Smooth muscle cell of the coronary artery (primary cell): ENCODE results near the gene NPIPB8. TPM values are rescaled to one million over a fixed set of nuclear protein-coding genes. Genes with fewer than 3 reads are reported as not detected.

Experiments
- total RNA-seq: library from RNA; depleted of rRNA; stranded (reverse); fragments of >200 nt; gene quantifications from 2 replicates; pipeline ENCODE4 v1.2.3, GENCODE V29; 2014; ENCODE audit warnings: low replicate concordance

NPIPB8 gene
- not detected in 2 replicates for total RNA-seq

DNA sequence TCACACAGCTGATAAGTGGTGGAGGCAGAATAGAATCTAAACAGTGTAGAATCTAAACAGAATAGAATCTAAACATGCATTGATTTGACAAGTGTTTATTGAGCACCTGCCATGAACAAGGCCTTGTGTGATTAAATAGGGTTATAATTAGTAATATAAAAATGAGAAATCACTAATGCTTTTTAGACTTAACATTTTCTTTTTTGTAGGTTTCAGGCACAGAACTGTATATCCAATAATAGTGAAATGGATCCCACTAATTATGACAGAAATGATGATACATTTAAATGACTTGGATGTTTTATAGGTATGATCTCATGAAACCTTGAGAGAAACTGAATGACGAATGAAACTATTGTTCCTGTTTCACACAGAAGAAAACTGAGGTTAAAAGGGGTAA is at the start of gene NPIPB8:
NPIPB8 (plus strand) TSS at position 301 of the 400 bp plus-strand sequence. CDS start 296 bp downstream, outside the sequence.

DNA sequence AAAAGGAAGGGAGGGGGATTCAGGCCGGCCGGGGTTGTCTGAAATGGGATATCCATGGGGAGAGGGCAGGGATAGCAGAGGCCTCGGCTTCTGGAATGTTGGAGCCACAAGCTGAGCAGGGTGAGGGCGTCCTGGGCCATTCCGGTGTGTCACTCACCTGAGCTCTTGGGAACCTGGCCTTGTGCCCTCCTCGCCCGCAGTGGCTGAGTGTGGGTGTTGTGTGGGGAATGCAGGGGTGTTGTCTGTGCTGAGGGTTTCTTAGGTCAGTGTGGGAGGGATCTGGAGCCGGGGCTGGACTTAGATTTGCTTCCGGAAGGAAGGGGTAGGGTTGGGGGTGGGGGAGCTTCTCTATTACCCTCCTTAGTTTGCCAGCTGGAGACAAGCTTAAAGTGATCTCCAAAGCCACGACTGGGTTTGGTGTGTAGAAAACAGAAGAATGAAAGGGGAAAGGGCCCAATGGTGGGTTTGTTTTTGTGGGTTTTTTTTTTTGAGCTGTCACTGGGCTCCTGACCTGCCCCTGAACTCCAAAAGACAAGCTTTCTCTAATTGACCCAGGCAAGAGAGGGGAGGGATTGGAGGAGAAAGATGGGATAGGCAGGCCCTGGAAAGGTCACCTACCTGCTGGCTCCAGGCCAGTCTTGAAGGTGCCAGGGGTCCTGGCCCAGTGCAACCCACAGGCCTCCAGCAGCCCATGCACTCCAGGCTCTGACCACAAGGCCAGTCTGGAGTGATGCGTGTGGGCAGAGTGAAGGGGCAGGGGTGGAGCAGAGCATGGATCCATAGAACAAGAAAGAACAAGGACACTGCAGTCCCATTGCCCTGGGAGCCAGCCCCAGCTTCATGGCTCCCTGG is 40.8 kb upstream of the NPIPB8 start, which contains the start of gene SULT1A2:
SULT1A2 (minus strand) TSS at position 211 of the 852 bp plus-strand sequence. CDS start 1,120 bp downstream, outside the sequence.

DNA sequence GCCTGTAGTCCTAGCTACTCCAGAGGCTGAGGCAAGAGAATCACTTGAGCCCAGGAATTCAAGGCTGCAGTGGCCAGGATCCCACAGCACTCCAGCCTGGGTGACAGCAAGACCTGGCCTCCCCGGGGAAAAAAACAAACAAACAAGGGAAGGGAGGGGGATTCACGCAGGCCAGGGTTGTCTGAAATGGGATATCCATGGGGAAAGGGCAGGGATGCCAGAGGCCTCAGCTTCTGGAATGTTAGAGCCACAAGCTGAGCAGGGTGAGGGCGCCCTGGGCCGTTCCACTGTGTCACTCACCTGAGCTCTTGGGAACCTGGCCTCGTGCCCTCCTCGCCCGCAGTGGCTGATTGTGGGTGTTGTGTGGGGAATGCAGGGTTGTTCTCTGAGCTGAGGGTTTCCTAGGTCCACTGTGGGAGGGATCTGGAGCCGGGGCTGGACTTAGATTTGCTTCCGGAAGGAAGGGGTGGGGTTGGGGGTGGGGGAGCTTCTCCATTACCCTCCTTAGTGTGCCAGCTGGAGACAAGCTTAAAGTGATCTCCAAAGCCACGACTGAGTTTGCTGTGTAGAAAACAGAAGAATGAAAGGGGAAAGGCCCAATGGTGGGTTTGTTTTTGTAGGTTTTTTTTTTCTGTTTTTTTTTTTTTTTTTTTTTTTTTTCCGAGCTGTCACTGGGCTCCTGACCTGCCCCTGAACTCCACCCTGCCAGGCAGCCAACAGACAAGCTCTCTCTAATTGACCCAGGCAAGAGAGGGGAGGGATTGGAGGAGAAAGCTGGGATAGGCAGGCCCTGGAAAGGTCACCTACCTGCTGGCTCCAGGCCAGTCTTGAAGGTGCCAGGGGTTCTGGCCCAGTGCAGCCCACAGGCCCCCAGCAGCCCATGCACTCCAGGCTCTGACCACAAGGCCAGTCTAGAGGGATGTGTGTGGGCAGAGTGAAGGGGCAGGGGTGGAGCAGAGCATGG is 28.0 kb upstream of the NPIPB8 start, which contains the start of gene SULT1A1:
SULT1A1 (minus strand) TSS at position 414 of the 964 bp plus-strand sequence. CDS start 1,189 bp downstream, outside the sequence.

Other genes with a start within 250 kb of the NPIPB8 start
- gene EIF3CL, start 234.2 kb upstream of the NPIPB8 start, total RNA-seq = 64.8 and 144 TPM in 2 replicates
- gene NPIPB7, start 165.7 kb upstream of the NPIPB8 start, total RNA-seq = not detected in 2 replicates
- gene CLN3, start 146.0 kb upstream of the NPIPB8 start, total RNA-seq = 8.0 and 10.1 TPM in 2 replicates
- not detected in 2 replicates for gene APOBR, start 143.4 kb upstream of the NPIPB8 start, total RNA-seq
- not detected in 2 replicates for gene IL27, start 131.2 kb upstream of the NPIPB8 start, total RNA-seq
- 43.7 and 74.9 TPM in 2 replicates for gene NUPR1, start 99.1 kb upstream of the NPIPB8 start, total RNA-seq
- 7.7 and 7.8 TPM in 2 replicates for gene SGF29, start 84.1 kb upstream of the NPIPB8 start, total RNA-seq
- 0.23 TPM in 1 of 2 replicates, not detected in the other for gene SULT1A2, start 41.0 kb upstream of the NPIPB8 start, total RNA-seq
- gene SULT1A1, start 28.0 kb upstream of the NPIPB8 start, total RNA-seq = 5.0 and 12.9 TPM in 2 replicates
- gene EIF3C, start 73.4 kb downstream of the NPIPB8 start, total RNA-seq = 158 and 350 TPM in 2 replicates
- 0.35 and 0.90 TPM in 2 replicates for gene NPIPB9, start 113.7 kb downstream of the NPIPB8 start, total RNA-seq
- gene ATXN2L, start 184.9 kb downstream of the NPIPB8 start, total RNA-seq = 23.2 and 31.5 TPM in 2 replicates
- 99.7 and 139 TPM in 2 replicates for gene TUFM, start 208.3 kb downstream of the NPIPB8 start, total RNA-seq
- 8.9 and 9.0 TPM in 2 replicates for gene SH2B1, start 225.8 kb downstream of the NPIPB8 start, total RNA-seq
- gene ATP2A1, start 240.4 kb downstream of the NPIPB8 start, total RNA-seq = 0.08 and 0.23 TPM in 2 replicates